ENCODE results near the gene COG2.

- TF ChIP-seq CTCF (conservative IDR thresholded peaks at IDR 0.05), result no peak
- TF ChIP-seq EZH2 (IDR thresholded peaks at IDR 0.05; ENCODE audit: low read depth), result no peak
These were observed 37.5 kb downstream of the COG2 start for GRCh38 chr1:230679825-230680224.

Measured in PC-9 (cell line).